H9 (cell line): Measurements from ENCODE around the gene PNO1. TPM values are rescaled to one million over a fixed set of nuclear protein-coding genes. Genes with fewer than 3 reads are reported as not detected.

Experiments used
- DNase-seq: peaks from one replicate; pipeline ENCODE4 v3.0.0-alpha.2; 2017
- H2AFZ ChIP-seq: one replicate; pipeline ENCODE4 v1.6.1; 2013; ENCODE audit warnings: mild to moderate bottlenecking, low read length, control low read depth, moderate library complexity
- H2AK5ac ChIP-seq: 2 replicates; pipeline ENCODE4 v1.6.1; 2013; ENCODE audit warnings: low read length, control low read depth, mixed read lengths; ENCODE audit not compliant: insufficient read length
- H2BK120ac ChIP-seq: one replicate; pipeline ENCODE4 v1.6.1; 2013; ENCODE audit warnings: low read depth, mild to moderate bottlenecking, low read length, control low read depth, inconsistent platforms; ENCODE audit not compliant: poor library complexity, severe bottlenecking
- H2BK12ac ChIP-seq: 2 replicates; pipeline ENCODE4 v1.6.1; 2013; ENCODE audit warnings: low read length, control low read depth, mixed read lengths, low read depth; ENCODE audit not compliant: insufficient read length
- H2BK15ac ChIP-seq: 2 replicates; pipeline ENCODE4 v1.6.1; 2013; ENCODE audit warnings: low read depth, low read length, control low read depth
- H2BK20ac ChIP-seq: one replicate; pipeline ENCODE4 v1.6.1; 2013; ENCODE audit warnings: low read depth, mild to moderate bottlenecking, low read length, control low read depth, inconsistent platforms; ENCODE audit not compliant: poor library complexity, severe bottlenecking
- H2BK5ac ChIP-seq: 2 replicates; pipeline ENCODE4 v1.6.1; 2013; ENCODE audit warnings: low read length, control low read depth, mixed read lengths; ENCODE audit not compliant: insufficient read length
- H3K14ac ChIP-seq: 2 replicates; pipeline ENCODE4 v1.6.1; 2013; ENCODE audit warnings: low read length, control low read depth; ENCODE audit not compliant: insufficient read depth
- H3K18ac ChIP-seq: 2 replicates; pipeline ENCODE4 v1.6.1; 2013; ENCODE audit warnings: low read depth, mild to moderate bottlenecking, mixed read lengths, low read length, control low read depth; ENCODE audit not compliant: insufficient read length
- H3K23ac ChIP-seq: 2 replicates; pipeline ENCODE4 v1.6.1; 2013; ENCODE audit warnings: low read length, control low read depth, mixed read lengths, low read depth; ENCODE audit not compliant: insufficient read length
- H3K23me2 ChIP-seq: 2 replicates; pipeline ENCODE4 v1.6.1; 2013; ENCODE audit warnings: low read depth, mild to moderate bottlenecking, mixed read lengths, low read length, control low read depth; ENCODE audit not compliant: insufficient read length, poor library complexity, severe bottlenecking
- H3K27ac ChIP-seq: 2 replicates; pipeline ENCODE4 v1.5.1; 2013; ENCODE audit warnings: low read length, control low read depth, mixed read lengths, low read depth; ENCODE audit not compliant: insufficient read length
- H3K27me3 ChIP-seq: 2 replicates; pipeline ENCODE4 v1.6.1; 2013; ENCODE audit warnings: low read length, control low read depth, inconsistent platforms; ENCODE audit not compliant: insufficient read depth
- H3K4ac ChIP-seq: 2 replicates; pipeline ENCODE4 v1.6.1; 2013; ENCODE audit warnings: low read depth, mild to moderate bottlenecking, control low read depth, inconsistent platforms, low read length, moderate library complexity
- H3K4me1 ChIP-seq: 2 replicates; pipeline ENCODE4 v1.6.1; 2013; ENCODE audit warnings: low read length, control low read depth, inconsistent platforms; ENCODE audit not compliant: insufficient read depth
- H3K4me2 ChIP-seq: 2 replicates; pipeline ENCODE4 v1.6.1; 2013; ENCODE audit warnings: low read length, control low read depth, mixed read lengths; ENCODE audit not compliant: insufficient read length, insufficient read depth
- H3K56ac ChIP-seq: 2 replicates; pipeline ENCODE4 v1.6.1; 2013; ENCODE audit warnings: low read depth, mild to moderate bottlenecking, mixed read lengths, low read length, control low read depth; ENCODE audit not compliant: insufficient read length
- H3K79me1 ChIP-seq: 2 replicates; pipeline ENCODE4 v1.6.1; 2013; ENCODE audit warnings: low read depth, mild to moderate bottlenecking, moderate library complexity, low read length, control low read depth, inconsistent platforms; ENCODE audit not compliant: insufficient read depth, poor library complexity, severe bottlenecking
- H3K79me2 ChIP-seq: 2 replicates; pipeline ENCODE4 v1.6.1; 2013; ENCODE audit warnings: low read length, control low read depth, inconsistent platforms; ENCODE audit not compliant: insufficient read depth
- H3K9ac ChIP-seq: 2 replicates; pipeline ENCODE4 v1.6.1; 2013; ENCODE audit warnings: low read length, control low read depth, mixed read lengths; ENCODE audit not compliant: insufficient read length; ENCODE audit errors: extremely low read depth
- H3K9me3 ChIP-seq: one replicate; pipeline ENCODE4 v1.6.1; 2013; ENCODE audit warnings: low read depth, low read length, inconsistent platforms; ENCODE audit not compliant: control insufficient read depth
- H3T11ph ChIP-seq: one replicate; pipeline ENCODE4 v1.6.1; 2013; ENCODE audit warnings: mild to moderate bottlenecking, low read length, control low read depth, inconsistent platforms
- H4K20me1 ChIP-seq: one replicate; pipeline ENCODE4 v1.6.1; 2013; ENCODE audit not compliant: control insufficient read depth, insufficient read length, insufficient read depth
- H4K5ac ChIP-seq: 2 replicates; pipeline ENCODE4 v1.6.1; 2013; ENCODE audit warnings: low read depth, mild to moderate bottlenecking, mixed read lengths, low read length, control low read depth; ENCODE audit not compliant: insufficient read length
- H4K8ac ChIP-seq: replicated peaks from 2 replicates; pipeline ENCODE4 v1.6.1; 2013; ENCODE audit warnings: low read length, control low read depth, mixed read lengths, low read depth; ENCODE audit not compliant: insufficient read length
- H4K91ac ChIP-seq: 2 replicates; pipeline ENCODE4 v1.6.1; 2013; ENCODE audit warnings: low read depth, mild to moderate bottlenecking, moderate library complexity, mixed read lengths, low read length, control low read depth; ENCODE audit not compliant: insufficient read length
- H3K27ac Mint-ChIP-seq, 3 experiments: 2 replicates in 2 of 3; 3 replicates in 1 of 3; pipeline ENCODE4 v1.8.0; 2020 to 2021; ENCODE audit warnings: mixed read lengths in 3 of 3, mild to moderate bottlenecking in 1 of 3, moderate library complexity in 1 of 3
- H3K27me3 Mint-ChIP-seq: 2 replicates; pipeline ENCODE4 v1.8.0; 2021; ENCODE audit warnings: low read depth, mild to moderate bottlenecking, moderate library complexity, mixed read lengths
- H3K36me3 Mint-ChIP-seq, 3 experiments: 2 replicates in 2 of 3; 3 replicates in 1 of 3; pipeline ENCODE4 v1.8.0; 2020 to 2021; ENCODE audit warnings: low read depth in 3 of 3, mixed read lengths in 3 of 3; ENCODE audit not compliant: insufficient read depth in 1 of 3
- H3K4me1 Mint-ChIP-seq, 2 experiments: 2 replicates each; pipeline ENCODE4 v1.8.0; 2020; ENCODE audit warnings: mixed read lengths in 2 of 2
- H3K4me3 Mint-ChIP-seq, 2 experiments: 2 replicates in 1 of 2; 3 replicates in 1 of 2; pipeline ENCODE4 v1.8.0; 2020 to 2021; ENCODE audit warnings: mild to moderate bottlenecking in 2 of 2, mixed read lengths in 2 of 2, moderate library complexity in 1 of 2
- H3K9me3 Mint-ChIP-seq, 2 experiments: 2 replicates in 1 of 2; 3 replicates in 1 of 2; pipeline ENCODE4 v1.8.0; 2020; ENCODE audit warnings: mild to moderate bottlenecking in 2 of 2, mixed read lengths in 2 of 2, moderate library complexity in 1 of 2
- WGBS: extraction: QIAGEN DNeasy Blood & Tissue Kit; methylation state at CpG from one replicate; pipeline ENCODE4 v1.1.7; 2013; ENCODE audit warnings: missing lambda C conversion rate, low lambda C conversion rate, mixed read lengths; ENCODE audit not compliant: insufficient read length; ENCODE audit errors: extremely low coverage; 5-methylcytosine and 5-hydroxymethylcytosine counted together
- total RNA-seq: library from RNA; stranded (reverse); gene quantifications from 2 replicates; pipeline ENCODE4 v1.2.1, GENCODE V29; 2021
- TF ChIP-seq, protein P1 (sequence below): fragments of 200-600 bp; sonication (generic); conservative IDR thresholded peaks from 3 replicates; pipeline ENCODE4 v1.8.0; 2021; ENCODE audit warnings: antibody characterized with exemption, mild to moderate bottlenecking

Gene PNO1
- total RNA-seq, 1 experiment from 2014 or later: 46.5 TPM

DNA sequence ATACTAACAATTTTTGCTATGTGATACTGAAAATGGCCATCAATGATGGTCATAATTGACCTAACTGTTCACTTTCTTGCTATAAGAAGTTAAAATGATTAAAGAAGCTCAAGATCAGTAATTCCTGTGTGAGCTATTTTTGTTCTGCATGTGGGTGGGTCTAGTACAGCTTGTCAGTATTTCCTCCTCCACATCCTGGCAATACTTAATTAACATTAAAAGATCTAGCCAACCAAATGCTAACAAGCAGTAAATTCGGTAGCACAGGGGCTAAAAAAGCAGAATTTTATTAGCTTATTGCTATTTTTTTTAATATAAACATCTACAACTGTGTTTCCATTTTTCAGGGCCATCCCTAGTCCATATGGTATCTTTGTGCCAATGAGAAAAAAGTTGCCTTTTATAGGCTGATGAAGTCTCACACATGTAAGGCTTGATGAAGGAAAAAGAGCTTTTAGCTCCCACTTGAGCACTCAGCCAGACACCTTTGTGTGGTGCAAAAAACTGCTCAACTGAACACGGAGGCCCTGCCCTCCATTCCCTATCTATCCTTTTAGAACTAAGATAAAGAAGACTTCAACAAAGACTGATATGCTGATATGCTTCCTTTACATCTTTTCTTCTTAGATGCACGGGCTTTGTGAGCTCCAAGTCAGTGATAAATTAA is 4.9 kb upstream of the PNO1 start:
- Histone ChIP-seq H3K79me1 (no peaks in the 10 kb centered on the region), H3K14ac (no peak overlapping the region), H3K27me3 (no peaks in the 10 kb centered on the region), H2BK15ac (no peak overlapping the region), H3K56ac (no peak overlapping the region), H3K27ac (no peak overlapping the region), H3K9ac (no peak overlapping the region), H2AK5ac (no peak overlapping the region), H3K23me2 (no peaks in the 10 kb centered on the region), H3K18ac (no peak overlapping the region), H3K79me2 (peaks cover 2% of the 10 kb centered on the region; the same call in 1 of the 2 replicates), H3T11ph (no peak overlapping the region), H4K91ac (no peak overlapping the region), H4K20me1 (no peaks in the 10 kb centered on the region), H2BK20ac (no peak overlapping the region), H3K23ac (no peak overlapping the region), H3K4me2 (no peak overlapping the region), H2BK120ac (no peak overlapping the region), H2BK5ac (no peak overlapping the region), H4K8ac (no peak overlapping the region), H2BK12ac (no peak overlapping the region), H3K4ac (no peak overlapping the region), H3K4me1 (no peaks in the 10 kb centered on the region), H2AFZ (no peak overlapping the region), H4K5ac (no peak overlapping the region), H3K9me3 (no peaks in the 10 kb centered on the region)
- WGBS: no CpG with 5 or more reads among the region's 3 CpGs
- Mint-ChIP-seq H3K9me3 (peaks cover 0 to 2% of the 10 kb centered on the region in 2 experiments; a peak in 2 of 5 replicates), H3K27me3 (no peaks in the 10 kb centered on the region), H3K4me1 (peaks cover 9 to 14% of the 10 kb centered on the region in 2 experiments), H3K36me3 (0 out of 7 replicates have a peak, but pooled peaks cover 0 to 2% (median 0%) of the 10 kb centered on the region in 3 experiments), H3K27ac (no peak overlapping the region), H3K4me3 (no peak overlapping the region)
- TF ChIP-seq, protein P1, sequence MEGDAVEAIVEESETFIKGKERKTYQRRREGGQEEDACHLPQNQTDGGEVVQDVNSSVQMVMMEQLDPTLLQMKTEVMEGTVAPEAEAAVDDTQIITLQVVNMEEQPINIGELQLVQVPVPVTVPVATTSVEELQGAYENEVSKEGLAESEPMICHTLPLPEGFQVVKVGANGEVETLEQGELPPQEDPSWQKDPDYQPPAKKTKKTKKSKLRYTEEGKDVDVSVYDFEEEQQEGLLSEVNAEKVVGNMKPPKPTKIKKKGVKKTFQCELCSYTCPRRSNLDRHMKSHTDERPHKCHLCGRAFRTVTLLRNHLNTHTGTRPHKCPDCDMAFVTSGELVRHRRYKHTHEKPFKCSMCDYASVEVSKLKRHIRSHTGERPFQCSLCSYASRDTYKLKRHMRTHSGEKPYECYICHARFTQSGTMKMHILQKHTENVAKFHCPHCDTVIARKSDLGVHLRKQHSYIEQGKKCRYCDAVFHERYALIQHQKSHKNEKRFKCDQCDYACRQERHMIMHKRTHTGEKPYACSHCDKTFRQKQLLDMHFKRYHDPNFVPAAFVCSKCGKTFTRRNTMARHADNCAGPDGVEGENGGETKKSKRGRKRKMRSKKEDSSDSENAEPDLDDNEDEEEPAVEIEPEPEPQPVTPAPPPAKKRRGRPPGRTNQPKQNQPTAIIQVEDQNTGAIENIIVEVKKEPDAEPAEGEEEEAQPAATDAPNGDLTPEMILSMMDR: no peak
- DNase-seq: no peak
